K562 (cell line): ENCODE data around the gene TRIM13. TPM values are rescaled to one million over a fixed set of nuclear protein-coding genes. Genes with fewer than 3 reads are reported as not detected.

Experiments
- ATAC-seq: fragments of 200-7000 bp; cut with Tn5 transposase; 3 replicates; pipeline ENCODE4 v1.9.1; 2020; ENCODE audit warnings: moderate library complexity
- BruUV-seq: library from RNA; stranded (reverse); fragments of 400-500 nt; replicated peaks from 2 replicates; lab custom pipeline; 2021; lab: Mats Ljungman, UMichigan
- CTCF ChIA-PET: fragments of 300-600 bp; formaldehyde crosslinking; extraction: SDS; loops from one replicate; lab custom pipeline; 2021; ENCODE audit warnings: low intra/inter-chr PET ratio; lab: Yijun Ruan, JAX
- POLR2A ChIA-PET: fragments of 300-600, 350-650 bp; sonication (Branson Sonifier 250); formaldehyde crosslinking; extraction: SDS; loops from one replicate; lab custom pipeline; 2021; ENCODE audit warnings: antibody characterized with exemption, inconsistent platforms; lab: Yijun Ruan, JAX
- DNase-seq, 4 experiments: peaks; one replicate each; pipeline versions ENCODE4 v3.0.0 to v3.0.0-alpha.2; 2011 to 2018; ENCODE audit warnings: low spot score in 3 of 4, mixed read lengths in 3 of 4; ENCODE audit errors: extremely low read depth in 1 of 4
- FAIRE-seq: peaks from 2 replicates; lab custom pipeline; 2011; peaks lifted over from hg19 to GRCh38; lab: Jason Lieb, UNC
- H2AFZ ChIP-seq: 2 replicates; pipeline ENCODE4 v1.6.0; 2011; ENCODE audit warnings: low read depth, low read length, control low read depth, inconsistent platforms
- H3K27ac ChIP-seq: fragments of 200-600 bp; 3 replicates; pipeline ENCODE4 v1.8.0; 2011; ENCODE audit warnings: low read depth, mild to moderate bottlenecking, control low read depth, inconsistent platforms, low read length, moderate library complexity, mixed read lengths; ENCODE audit errors: extremely low read depth
- H3K27me3 ChIP-seq, 2 experiments: fragments of 300-600 bp in 1 of 2; 2 replicates in 1 of 2; 3 replicates in 1 of 2; pipeline versions ENCODE4 v1.6.0 to v1.8.0; 2011; ENCODE audit warnings: inconsistent platforms in 2 of 2, low read length in 2 of 2, mild to moderate bottlenecking in 1 of 2, mixed read lengths in 1 of 2, moderate library complexity in 1 of 2; ENCODE audit not compliant: control insufficient read depth in 2 of 2, insufficient read depth in 2 of 2
- H3K36me3 ChIP-seq: fragments of 300-600 bp; 3 replicates; pipeline ENCODE4 v1.8.0; 2011; ENCODE audit warnings: mild to moderate bottlenecking, low read length, inconsistent platforms; ENCODE audit not compliant: control insufficient read depth, insufficient read depth
- H3K4me1 ChIP-seq, 2 experiments: fragments of 200-600 bp in 1 of 2; replicated peaks in 1 of 2; 2 replicates in 1 of 2; 3 replicates in 1 of 2; pipeline versions ENCODE4 v1.5.1 to v1.8.0; 2011; ENCODE audit warnings: inconsistent platforms in 2 of 2, low read length in 2 of 2, mild to moderate bottlenecking in 1 of 2, mixed read lengths in 1 of 2, moderate library complexity in 1 of 2; ENCODE audit not compliant: control insufficient read depth in 2 of 2, insufficient read depth in 2 of 2
- H3K4me2 ChIP-seq: 2 replicates; pipeline ENCODE4 v1.6.1; 2011; ENCODE audit warnings: low read length, control low read depth, inconsistent platforms, mixed read lengths; ENCODE audit not compliant: insufficient read depth
- H3K4me3 ChIP-seq: fragments of 200-600 bp; sonication (generic), shearing (Covaris generic); 2 replicates; pipeline ENCODE4 v1.5.1; 2016; ENCODE audit warnings: control low read depth, inconsistent platforms
- H3K79me2 ChIP-seq: fragments of 200-600 bp; 3 replicates; pipeline ENCODE4 v1.8.0; 2011; ENCODE audit warnings: low read length, inconsistent platforms; ENCODE audit not compliant: control insufficient read depth, insufficient read depth
- H3K9ac ChIP-seq, 2 experiments: 2 replicates each; pipeline versions ENCODE4 v1.6.0 to v1.6.1; 2011; ENCODE audit warnings: low read depth in 2 of 2, low read length in 2 of 2, control low read depth in 1 of 2, inconsistent platforms in 1 of 2, mild to moderate bottlenecking in 1 of 2, mixed read lengths in 1 of 2; ENCODE audit not compliant: insufficient read depth in 1 of 2
- H3K9me1 ChIP-seq: one replicate; pipeline ENCODE4 v1.6.0; 2011; ENCODE audit warnings: inconsistent platforms, mild to moderate bottlenecking, low read length, moderate library complexity; ENCODE audit not compliant: control insufficient read depth, insufficient read depth
- H3K9me3 ChIP-seq: replicated peaks from 2 replicates; pipeline ENCODE4 v1.5.1; 2011; ENCODE audit warnings: low read depth, low read length, inconsistent platforms; ENCODE audit not compliant: control insufficient read depth, insufficient read depth
- H4K20me1 ChIP-seq: replicated peaks from 2 replicates; pipeline ENCODE4 v1.6.1; 2011; ENCODE audit warnings: low read length, inconsistent platforms, mixed read lengths; ENCODE audit not compliant: control insufficient read depth, insufficient read depth
- STAT6 ChIP-seq: sonication (generic); formaldehyde crosslinking; IDR thresholded peaks from 2 replicates; pipeline ENCODE4 v1.8.1; 2023; ENCODE audit warnings: mild to moderate bottlenecking, missing genetic modification reagents
- THAP7 ChIP-seq: fragments of 250-450 bp; sonication (Bioruptor Pico); IDR thresholded peaks from 2 replicates; pipeline ENCODE4 v1.5.0; 2021
- USF2 ChIP-seq: sonication (generic); formaldehyde crosslinking; IDR thresholded peaks from 2 replicates; pipeline ENCODE4 v1.5.0; 2020; ENCODE audit warnings: missing genetic modification reagents
- ZBTB33 ChIP-seq: sonication (generic); formaldehyde crosslinking; IDR thresholded peaks from 2 replicates; pipeline ENCODE4 v1.8.1; 2023; ENCODE audit warnings: mild to moderate bottlenecking, missing genetic modification reagents
- ZNF644 ChIP-seq: fragments of 200-800 bp; sonication (Bioruptor generic); IDR thresholded peaks from 2 replicates; pipeline ENCODE4 v1.6.1; 2016; ENCODE audit warnings: low read depth, missing genetic modification characterization, missing compliant biosample characterization
- WGBS: fragments of 100-300 bp; shearing (Covaris generic); methylation state at CpG from one replicate; pipeline ENCODE4 v1.1.6; 2016; ENCODE audit warnings: low coverage, mixed read lengths; ENCODE audit not compliant: insufficient coverage; ENCODE audit errors: missing lambda C conversion rate; 5-methylcytosine and 5-hydroxymethylcytosine counted together
- in situ Hi-C: fragments of 300-500 bp; cut with MboI; formaldehyde crosslinking; loops from 4 replicates; pipeline ENCODE4 v1.15.0; 2018; ENCODE audit warnings: inconsistent platforms, mixed read lengths
- intact Hi-C: fragments of 100-400 bp; cut with micrococcal nuclease; formaldehyde crosslinking; loops from 2 replicates; pipeline ENCODE4 v1.14.2; 2022
- polyA plus RNA-seq, 8 experiments: library from polyadenylated mRNA; depleted of rRNA in 4 of 8; stranded (reverse) in 5 of 8; unstranded in 3 of 8; fragments of >200 nt; fragmentation: Nextera tagmentation in 2 of 8; fragmentation: Illumina TruSeq in 1 of 8; extraction: Ambion mirVana in 2 of 8; extraction: Trizol in 1 of 8; gene quantifications; 2 replicates each; pipeline versions ENCODE4 v1.2.1 to v1.2.3, GENCODE V29; 2011 to 2014; ENCODE audit warnings: inconsistent platforms in 1 of 8, missing spikeins in 1 of 8
- total RNA-seq, 7 experiments: library from RNA; depleted of rRNA in 6 of 7; stranded (reverse); fragments of >200 nt in 6 of 7; fragmentation: Illumina TruSeq in 2 of 7; extraction: Trizol in 2 of 7; gene quantifications; 2 replicates each; pipeline versions ENCODE4 v1.2.1 to v1.2.3, GENCODE V29; 2011 to 2021; ENCODE audit warnings: low replicate concordance in 1 of 7

The TRIM13 gene
- total and polyA plus RNA-seq, 9 of the 15 experiments (the other 6 are each of a cell fraction or from before 2014, with no cell fraction given), result 12.1 to 30.6 (median 17.8) TPM

GRCh38 chr13:50016444-50016843 is 19.6 kb downstream of the TRIM13 start:
- no peak overlapping the region for H3K4me3 ChIP-seq
- no peak overlapping the region for H3K4me2 ChIP-seq
- H3K27ac ChIP-seq, result no peak overlapping the region; the same call in 2 of the 3 replicates
- intact Hi-C loops, result no loop called here
- TF ChIP-seq ZNF644 (no peak), USF2 (CRISPR knock-in tag) (no peak), ZBTB33 (CRISPR knock-in tag) (no peak), THAP7 (CRISPR knock-in tag) (no peak), STAT6 (CRISPR knock-in tag) (no peak)
- peaks cover 25% of the 10 kb centered on the region; the same call in 2 of the 3 replicates for H3K79me2 ChIP-seq
- H3K4me1 ChIP-seq, result peaks cover 0 to 25% of the 10 kb centered on the region in 2 experiments; a peak in 2 of 5 replicates
- in situ Hi-C loops, result no loop called here
- no peaks in the 10 kb centered on the region for H3K9me3 ChIP-seq
- POLR2A ChIA-PET, result no interaction called here
- CTCF ChIA-PET, result no interaction called here
- no TSS peak for BruUV-seq
- peaks cover 34% of the 10 kb centered on the region for H3K36me3 ChIP-seq
- no peak overlapping the region for H3K9ac ChIP-seq
- no peak for FAIRE-seq
- H4K20me1 ChIP-seq, result no peaks in the 10 kb centered on the region
- H3K9me1 ChIP-seq, result no peaks in the 10 kb centered on the region
- no peak overlapping the region for H2AFZ ChIP-seq
- 73% methylated on average over 2 of the region's 2 CpGs for WGBS
- no peak for DNase-seq
- no peaks in the 10 kb centered on the region for H3K27me3 ChIP-seq
- ATAC-seq, result peak; percentile 31; the same call in 2 of the 3 replicates
